Activated naive CD4-positive, alpha-beta T cell (primary cell): ENCODE measurements around the gene ARMH4.

Experiments used
- DNase-seq, 4 experiments: peaks; one replicate each; lab custom pipeline; 2025; lab: John Stamatoyannopoulos, UW

ARMH4 gene

GRCh38 chr14:58098507-58098906 lies 53.5 kb downstream of the ARMH4 start:
- no peak for DNase-seq

- DNase-seq, result no peak
Observed at GRCh38 chr14:58096731-58097130, 55.3 kb downstream of the ARMH4 start.

- no peak for DNase-seq
Observed at GRCh38 chr14:58091883-58092630, 60.0 kb downstream of the ARMH4 start.

- DNase-seq, result no peak
Observed at GRCh38 chr14:58089612-58090011, 62.4 kb downstream of the ARMH4 start.

- no peak for DNase-seq
Observed at GRCh38 chr14:58088961-58089360, 63.1 kb downstream of the ARMH4 start.

- DNase-seq, result no peak
Observed at GRCh38 chr14:58085877-58086276, 66.1 kb downstream of the ARMH4 start.

- DNase-seq, result no peak
Observed at GRCh38 chr14:58082491-58083098, 69.4 kb downstream of the ARMH4 start.

- no peak for DNase-seq
Observed at GRCh38 chr14:58082011-58082410, 70.0 kb downstream of the ARMH4 start.

GRCh38 chr14:58078471-58078870 lies 73.5 kb downstream of the ARMH4 start:
- no peak for DNase-seq

GRCh38 chr14:58078068-58078467 lies 73.9 kb downstream of the ARMH4 start:
- no peak for DNase-seq

GRCh38 chr14:58077621-58078020 lies 74.4 kb downstream of the ARMH4 start:
- no peak for DNase-seq

GRCh38 chr14:58073516-58073915 lies 78.5 kb downstream of the ARMH4 start:
- no peak for DNase-seq

- DNase-seq, result no peak
Observed at GRCh38 chr14:58072288-58073071, 79.5 kb downstream of the ARMH4 start.

GRCh38 chr14:58071341-58071740 lies 80.7 kb downstream of the ARMH4 start:
- DNase-seq, result no peak

- no peak for DNase-seq
Observed at GRCh38 chr14:58068306-58068705, 83.7 kb downstream of the ARMH4 start.

GRCh38 chr14:58066115-58066514 lies 85.9 kb downstream of the ARMH4 start:
- DNase-seq, result no peak

- no peak for DNase-seq
Observed at GRCh38 chr14:58061581-58061980, 90.4 kb downstream of the ARMH4 start.

- DNase-seq, result no peak
Observed at GRCh38 chr14:58060898-58061297, 91.1 kb downstream of the ARMH4 start.

GRCh38 chr14:58060077-58060476 lies 91.9 kb downstream of the ARMH4 start:
- no peak for DNase-seq

GRCh38 chr14:58059126-58059525 lies 92.9 kb downstream of the ARMH4 start:
- DNase-seq, result no peak

- no peak for DNase-seq
Observed at GRCh38 chr14:58055497-58056010, 96.5 kb downstream of the ARMH4 start.

GRCh38 chr14:58054100-58054499 lies 97.9 kb downstream of the ARMH4 start:
- no peak for DNase-seq

- DNase-seq, result no peak
Observed at GRCh38 chr14:58048219-58048618, 103.8 kb downstream of the ARMH4 start.
